HG02943 (cell line): ENCODE measurements around the gene ASB14.
"Not testable (repeated sequence)": the region's sequence is repeated elsewhere in the genome, so short reads cannot be mapped to it uniquely, and the experiment has no call there.

Experiments used
- ATAC-seq: cut with Tn5 transposase; IDR thresholded peaks from one replicate; pipeline ENCODE4 v1.9.1; 2021; ENCODE audit warnings: mild to moderate bottlenecking, low read depth, moderate library complexity; ENCODE audit not compliant: unreplicated experiment

The ASB14 gene

DNA sequence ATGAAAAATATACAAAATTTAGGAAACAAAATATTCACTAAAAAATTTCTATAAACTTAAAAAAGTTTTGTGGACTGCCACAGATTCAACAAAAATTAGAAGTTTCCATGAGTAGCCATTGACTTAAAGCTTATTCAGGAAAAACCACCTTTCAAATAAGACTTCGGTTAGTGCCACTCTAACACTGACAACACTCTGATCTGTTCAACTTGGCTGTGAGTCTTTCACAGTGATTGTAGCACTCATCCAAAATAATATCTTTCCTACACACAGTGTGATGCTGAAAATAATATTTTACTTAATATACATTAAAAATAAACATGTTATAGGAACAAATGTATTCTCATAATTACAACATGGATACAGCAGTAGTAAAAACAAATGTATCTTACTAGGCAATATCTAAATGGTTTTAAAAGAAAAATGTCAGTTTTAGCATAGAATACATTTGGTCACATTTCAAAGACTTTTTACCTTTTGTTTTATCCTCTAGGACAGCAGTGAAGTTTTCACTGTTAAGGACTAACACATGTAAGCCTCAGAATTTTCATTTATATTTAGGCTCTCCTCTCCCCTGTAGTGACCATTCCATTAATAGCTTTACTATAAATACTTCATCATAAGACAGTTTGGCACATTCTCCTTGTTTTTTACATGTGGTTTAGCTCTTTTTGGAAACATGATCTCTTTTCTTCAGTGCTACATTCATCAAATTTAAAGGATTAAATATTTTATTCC, at the start of gene ASB14:
Gene ASB14 (minus strand): TSS at position 527 of the 738 bp plus-strand sequence. CDS start 652 bp downstream, outside the sequence.
- no peak for ATAC-seq

DNA sequence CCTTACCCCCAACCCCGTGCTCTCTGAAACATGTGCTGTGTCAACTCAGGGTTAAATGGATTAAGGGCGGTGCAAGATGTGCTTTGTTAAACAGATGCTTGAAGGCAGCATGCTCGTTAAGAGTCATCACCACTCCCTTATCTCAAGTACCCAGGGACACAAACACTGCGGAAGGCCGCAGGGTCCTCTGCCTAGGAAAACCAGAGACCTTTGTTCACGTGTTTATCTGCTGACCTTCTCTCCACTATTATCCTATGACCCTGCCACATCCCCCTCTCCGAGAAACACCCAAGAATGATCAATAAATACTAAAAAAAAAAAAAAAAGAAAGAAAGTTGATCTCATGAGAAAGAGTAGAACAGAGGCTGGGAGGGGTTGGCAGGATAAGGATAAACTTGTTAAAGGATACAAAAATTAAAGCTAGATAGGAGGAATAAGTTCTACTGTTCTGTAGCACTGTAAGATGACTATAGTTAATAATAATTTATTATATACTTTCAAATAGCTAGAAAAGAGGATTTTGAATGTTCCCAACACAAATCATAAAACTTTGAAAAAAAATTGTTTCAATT, 46.7 kb upstream of the ASB14 start:
- ATAC-seq = not testable (repeated sequence)

DNA sequence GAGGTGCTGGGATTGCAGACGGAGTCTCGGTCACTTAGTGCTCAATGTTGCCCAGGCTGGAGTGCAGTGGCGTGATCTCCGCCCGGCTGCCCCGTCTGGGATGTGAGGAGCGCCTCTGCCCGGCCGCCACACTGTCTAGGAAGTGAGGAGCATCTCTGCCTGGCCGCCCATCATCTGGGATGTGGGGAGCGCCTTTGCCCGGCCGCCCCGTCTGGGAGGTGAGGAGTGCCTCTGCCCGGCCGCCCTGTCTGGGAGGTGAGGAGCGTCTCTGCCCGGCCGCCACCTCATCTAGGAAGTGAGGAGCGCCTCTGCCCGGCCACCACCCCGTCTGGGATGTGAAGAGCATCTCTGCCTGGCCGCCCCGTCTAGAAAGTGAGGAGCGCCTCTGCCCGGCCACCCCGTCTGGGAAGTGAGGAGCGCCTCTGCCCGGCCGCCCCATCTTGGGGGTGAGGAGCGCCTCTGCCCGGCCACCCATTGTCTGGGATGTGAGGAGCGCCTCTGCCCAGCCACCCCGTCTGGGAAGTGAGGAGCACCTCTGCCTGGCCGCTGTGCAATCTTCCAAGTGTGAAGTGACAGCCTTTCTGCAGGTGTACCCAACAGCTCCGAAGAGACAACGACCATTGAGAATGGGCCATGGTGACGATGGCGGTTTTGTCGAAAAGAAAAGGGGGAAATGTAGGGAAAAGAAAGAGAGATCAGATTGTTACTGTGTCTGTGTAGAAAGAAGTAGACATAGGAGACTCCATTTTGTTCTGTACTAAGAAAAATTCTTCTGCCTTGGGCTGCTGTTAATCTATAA, 46.0 kb upstream of the ASB14 start:
- ATAC-seq = not testable (repeated sequence)

DNA sequence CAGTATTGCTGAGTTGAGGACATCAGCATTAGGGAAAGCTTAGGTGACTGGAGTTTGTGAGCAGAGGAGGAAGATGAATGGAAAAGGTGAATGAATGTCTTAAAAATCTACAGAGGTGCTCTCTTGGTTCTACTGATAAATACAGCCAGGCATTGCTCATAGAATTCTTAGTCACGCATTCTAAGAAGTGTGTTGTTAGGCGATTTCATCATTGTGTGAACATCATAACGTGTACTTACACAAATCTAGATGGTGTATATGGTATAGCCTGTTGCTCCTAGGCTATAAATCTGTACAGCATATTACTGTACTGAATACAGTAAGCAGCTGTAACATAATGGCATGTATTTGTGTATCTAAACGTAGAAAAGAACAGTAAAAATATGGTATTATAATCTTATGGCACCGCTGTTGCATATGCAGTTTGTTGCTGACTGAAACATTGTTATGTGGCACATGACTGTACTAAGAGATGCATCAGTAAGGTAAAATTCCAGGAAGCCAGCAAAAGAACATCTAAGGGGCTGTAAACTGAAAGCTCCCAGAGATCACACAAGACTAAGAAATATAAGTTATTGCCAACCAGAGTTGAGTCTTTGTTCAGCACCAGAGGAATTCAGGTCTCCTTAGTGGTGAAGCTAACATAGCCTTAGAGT, 42.9 kb upstream of the ASB14 start:
- ATAC-seq = no peak

DNA sequence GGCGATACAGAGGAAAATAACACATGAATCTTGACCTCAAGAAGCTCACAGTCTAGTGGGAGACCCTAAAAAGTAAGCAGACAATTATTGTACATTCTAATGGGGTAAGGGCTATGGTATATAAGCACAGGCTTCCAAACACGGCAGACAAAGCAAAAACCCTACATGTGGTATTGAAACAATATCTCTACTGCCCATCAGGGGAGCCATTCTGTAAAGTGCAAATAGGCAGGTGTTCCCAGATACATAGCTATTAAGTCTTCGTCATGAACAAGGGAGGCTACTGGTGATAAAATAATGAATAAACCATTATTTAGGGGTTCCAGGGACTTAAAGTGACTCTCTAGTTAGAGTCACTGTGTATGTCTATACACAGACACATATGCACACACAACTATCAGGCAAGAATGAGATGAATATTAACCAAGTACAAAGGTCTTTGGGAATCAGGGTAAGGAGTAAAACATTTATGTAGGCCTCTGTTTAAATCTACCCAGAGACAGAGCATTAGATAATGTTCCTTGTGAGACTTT, 38.7 kb upstream of the ASB14 start:
- no peak for ATAC-seq

DNA sequence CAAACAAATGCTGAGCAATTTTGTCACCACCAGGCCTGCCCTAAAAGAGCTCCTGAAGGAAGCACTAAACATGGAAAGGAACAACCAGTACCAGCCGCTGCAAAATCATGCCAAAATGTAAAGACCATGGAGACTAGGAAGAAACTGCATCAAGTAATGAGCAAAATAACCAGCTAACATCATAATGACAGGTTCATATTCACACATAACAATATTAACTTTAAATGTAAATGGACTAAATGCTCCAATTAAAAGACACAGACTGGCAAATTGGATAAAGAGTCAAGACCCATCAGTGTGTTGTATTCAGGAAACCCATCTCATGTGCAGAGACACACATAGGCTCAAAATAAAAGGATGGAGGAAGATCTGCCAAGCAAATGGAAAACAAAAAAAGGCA, 34.0 kb upstream of the ASB14 start:
- ATAC-seq = not testable (repeated sequence)

DNA sequence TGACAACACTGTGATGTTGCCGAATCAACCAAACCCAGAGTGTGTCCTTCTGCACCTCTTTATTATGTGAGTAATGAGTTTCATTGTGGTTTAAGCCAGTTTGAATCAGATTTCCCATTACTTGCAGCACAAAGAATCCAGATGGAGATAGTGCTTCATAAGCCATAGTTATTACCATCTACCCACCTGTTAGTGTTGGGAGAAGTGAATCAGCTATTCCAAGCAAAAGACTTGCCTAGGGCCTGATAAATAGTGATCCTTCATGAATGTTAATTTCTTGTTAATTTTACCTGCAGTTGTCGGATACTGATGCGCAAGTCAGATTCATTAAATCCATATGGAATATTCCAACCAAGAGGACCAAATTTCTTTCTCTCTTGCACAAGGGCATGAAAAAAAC, 21.7 kb upstream of the ASB14 start:
- ATAC-seq = no peak

DNA sequence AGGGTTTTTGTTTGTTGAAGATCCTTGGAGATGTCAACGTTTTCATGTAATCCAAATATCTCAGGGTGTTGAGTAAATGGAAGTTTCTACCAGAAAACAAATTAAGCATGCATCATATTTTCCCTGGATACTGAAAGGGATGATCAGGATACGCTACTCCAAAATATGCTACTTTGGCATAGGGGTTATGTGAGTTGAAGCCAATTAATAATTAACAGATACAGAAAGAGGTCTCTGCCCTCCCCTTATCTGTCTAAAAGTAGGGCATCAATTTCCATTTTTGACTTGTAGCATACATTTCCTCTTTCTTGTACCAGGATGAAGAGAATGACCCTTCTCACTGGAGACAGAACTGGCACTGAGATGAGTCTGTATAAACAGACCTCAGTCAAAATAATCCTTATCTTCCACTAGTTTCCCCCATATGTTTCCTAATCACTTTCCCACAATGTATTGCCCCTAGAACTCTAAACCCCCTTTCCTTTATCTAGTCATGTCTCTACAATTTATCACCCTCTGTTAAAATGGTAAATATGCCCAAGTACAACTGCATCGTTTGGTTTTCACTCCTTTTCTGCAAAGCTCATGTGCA, 17.4 kb upstream of the ASB14 start:
- no peak for ATAC-seq

DNA sequence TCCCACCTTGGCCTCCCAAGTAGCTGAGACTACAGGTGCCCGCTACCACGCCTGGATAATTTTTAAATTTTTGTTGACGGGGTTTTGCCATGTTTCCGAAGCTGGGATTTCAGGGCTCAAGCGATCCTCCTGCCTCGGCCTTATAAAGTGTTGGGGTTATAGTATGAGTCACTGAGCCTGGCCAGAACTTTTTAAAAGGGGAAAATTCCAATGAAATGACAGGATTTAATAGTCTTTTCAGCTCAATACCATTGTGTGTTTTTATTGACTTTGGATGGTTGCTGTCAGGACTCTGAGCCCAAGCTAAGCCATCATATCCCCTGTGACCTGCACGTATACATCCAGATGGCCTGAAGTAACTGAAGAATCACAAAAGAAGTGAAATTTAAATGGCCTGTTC, 11.0 kb upstream of the ASB14 start:
- ATAC-seq = not testable (repeated sequence)

DNA sequence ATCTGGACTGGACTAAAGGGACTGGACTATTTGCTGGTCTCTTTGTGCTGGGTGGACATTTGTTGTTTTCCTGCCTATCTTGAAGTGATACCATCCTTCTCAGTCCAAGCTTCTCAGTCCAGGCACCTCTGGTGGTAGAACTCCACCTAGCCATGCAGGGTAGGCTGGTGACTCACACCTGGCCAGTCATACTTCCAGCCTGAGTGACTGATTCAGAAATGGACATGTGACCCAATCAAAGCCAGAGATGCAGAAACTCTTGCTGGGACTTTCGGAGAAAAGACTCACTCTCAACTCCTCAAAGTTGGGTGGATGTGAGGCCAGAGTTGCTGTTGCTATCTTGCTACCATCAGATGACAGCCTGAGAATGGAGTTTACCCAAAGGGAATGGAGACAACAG, 5.6 kb upstream of the ASB14 start:
- no peak for ATAC-seq

DNA sequence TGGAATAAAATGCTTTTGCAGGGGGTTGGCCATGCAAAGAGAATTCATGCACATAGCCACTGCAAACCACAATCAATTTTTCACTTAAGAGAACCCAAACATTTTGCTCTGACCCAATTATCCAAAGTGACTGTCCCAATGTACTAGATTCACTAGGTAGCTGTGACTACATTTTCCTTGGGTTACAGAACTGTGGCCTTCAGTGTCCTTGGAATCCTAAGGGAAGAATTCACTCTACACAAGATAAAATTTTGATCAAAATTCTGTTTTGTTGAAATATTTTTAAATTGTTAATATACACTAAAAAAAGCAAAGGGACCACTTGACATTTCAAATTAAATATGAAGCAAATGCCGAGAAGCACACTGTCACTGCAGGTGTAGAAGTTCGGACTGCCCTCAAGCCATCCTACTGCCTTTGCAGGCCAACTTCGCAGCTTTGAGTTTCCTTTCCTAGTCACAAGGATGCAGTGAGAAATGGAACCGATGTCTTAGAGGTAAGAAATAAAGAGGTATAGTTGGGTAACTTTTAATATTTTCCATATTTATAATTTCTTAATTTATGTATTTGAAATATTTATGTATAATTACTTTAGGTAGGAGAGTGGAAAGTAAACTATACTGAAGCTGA, 527 bp upstream of the ASB14 start:
- ATAC-seq = no peak

DNA sequence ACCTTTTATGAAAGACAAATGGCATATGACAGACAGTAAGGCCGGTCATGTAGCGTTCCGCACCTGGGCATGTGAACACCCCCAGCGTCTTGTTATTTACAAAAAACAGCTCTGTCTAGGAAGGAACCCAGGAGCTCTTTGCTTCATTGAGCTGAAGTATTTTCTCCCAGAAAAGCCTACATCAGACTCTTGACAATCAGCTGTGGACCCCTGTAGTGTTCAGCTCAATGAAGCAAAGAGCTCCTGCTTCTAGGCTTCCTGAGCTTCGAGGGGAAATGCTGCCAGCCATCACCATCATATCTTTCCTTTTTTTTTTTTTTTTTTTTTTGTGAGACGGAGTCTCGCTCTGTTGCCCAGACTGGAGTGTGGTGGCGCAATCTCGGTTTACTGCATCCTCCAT, 4.1 kb downstream of the ASB14 start:
- ATAC-seq = no peak

DNA sequence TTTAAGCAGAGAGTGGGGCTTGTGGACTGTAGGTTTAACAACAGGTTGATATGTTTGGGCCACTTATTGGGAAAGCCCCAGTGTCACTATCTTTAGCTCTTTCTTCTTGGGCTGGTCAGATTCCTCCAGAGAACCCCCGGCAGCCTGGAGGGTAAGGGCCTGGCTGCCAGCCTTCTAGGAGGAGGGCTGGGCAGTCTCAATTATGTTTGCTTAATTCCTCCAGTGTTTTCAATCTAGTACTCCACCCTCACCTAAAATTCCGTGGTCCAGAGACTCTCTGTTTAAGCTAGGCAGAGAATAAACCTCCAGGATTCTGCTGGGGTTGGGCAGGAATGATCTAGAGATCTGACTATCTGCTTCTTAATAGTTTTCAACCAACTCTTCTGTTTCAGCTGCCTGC, 5.3 kb downstream of the ASB14 start:
- no peak for ATAC-seq

DNA sequence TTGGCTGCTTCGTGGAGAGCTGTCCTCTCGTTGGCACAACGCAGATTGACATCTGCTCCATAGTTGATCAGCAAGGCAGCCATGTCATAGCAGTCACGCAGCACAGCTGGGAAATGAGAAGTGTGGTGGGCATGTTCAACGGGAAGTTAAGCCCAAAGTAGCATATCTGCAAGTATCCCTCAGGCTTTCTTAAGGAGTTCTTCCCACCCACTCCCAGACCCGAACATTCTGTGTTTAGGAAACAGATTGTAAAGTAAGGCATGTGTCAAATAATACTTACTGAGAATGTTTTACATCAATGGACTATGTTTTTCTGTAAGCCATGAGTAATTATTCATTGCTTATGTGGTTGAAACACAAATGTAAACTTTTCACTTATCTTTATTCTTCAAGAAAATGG, 9.2 kb downstream of the ASB14 start:
- no peak for ATAC-seq

DNA sequence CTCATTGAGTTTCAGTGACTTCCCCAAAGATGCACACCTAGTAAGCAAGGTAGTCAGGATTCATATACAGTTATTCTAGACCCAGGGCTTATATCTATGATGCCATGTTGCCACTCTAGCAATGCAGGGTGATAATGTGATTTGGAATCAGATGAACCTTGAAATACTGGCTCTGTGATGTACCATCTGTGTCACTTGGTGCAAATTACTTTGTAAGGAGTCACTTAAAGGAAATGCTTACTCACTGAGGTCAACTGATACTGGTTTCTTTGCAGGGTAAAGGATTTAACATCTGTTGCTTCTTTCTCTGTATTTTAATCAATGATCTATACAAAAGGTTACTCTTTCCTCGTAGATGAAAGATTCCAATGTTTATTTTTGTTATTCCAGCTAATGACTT, 10.8 kb downstream of the ASB14 start:
- no peak for ATAC-seq

DNA sequence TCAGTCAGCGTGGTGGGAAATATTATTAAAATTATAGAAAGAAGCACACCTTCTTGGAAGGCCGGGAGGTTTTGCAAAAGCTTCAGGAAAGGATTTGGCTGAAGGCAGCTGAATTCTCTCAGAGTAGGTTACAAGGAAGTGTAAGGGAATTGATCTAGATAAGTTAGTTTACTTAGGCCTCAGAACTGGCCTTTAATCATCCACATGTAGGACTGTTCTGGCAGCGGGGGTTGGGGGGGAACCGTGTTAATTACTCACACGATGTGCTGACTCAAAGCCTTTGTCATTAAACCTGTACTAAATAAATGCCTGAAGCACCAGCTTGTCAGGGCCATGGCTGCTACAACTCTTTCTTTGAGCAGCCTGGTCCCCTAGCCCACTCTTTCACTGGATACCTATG, 12.8 kb downstream of the ASB14 start:
- no peak for ATAC-seq

DNA sequence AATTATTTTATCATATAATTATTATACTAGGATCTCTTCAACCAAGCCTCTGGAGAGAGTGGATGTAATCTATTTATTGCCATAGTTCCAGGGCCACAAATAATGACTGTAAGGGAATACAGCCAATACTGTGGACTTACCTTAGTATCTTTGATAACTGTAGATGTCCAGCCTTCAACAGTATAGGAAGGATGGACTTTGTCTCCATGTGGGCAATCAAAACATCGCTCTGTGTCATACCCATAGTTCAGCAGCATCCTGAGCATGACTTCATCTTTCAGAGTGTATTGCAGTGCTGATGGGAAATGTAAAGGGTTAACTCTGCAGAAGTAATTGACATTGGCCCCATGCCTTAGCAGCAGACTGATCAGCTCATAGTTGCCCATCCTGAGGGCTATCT, 14.2 kb downstream of the ASB14 start:
- no peak for ATAC-seq

DNA sequence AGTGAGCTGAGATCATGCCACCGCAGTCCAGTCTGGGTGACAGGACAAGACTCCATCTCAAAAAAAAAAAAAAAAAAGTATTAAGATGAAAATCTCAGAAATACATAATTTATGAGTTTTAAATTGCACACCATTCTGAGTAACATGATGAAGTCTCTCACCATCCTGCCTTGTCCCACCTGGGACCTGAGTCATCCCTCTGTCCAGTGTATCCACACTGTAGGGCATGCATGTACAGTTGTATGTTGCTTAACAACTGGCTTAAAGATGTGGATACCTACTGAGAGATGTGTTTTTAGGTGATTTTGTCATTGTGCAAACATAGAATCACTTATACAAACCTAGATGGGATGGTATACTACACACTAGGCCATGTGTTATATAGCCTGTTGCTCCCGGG, 17.1 kb downstream of the ASB14 start:
- ATAC-seq = no peak

DNA sequence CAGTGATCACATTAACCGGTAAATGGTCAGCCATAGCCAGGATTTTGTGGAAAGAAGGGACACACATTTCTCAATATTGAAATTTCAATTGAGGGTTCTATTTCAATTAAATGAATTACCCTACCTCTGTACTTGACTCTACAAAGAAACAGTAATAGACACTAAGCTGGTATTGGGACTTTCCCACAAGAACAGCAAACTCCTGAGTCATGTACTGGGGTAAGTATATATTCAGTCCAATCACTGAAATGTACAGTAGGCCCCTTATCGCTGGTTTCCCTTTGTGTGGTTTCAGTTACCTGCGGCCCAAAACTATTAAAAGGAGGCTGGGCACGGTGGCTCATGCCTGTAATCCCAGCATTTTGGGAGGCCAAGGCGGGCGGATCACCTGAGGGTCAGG, 17.6 kb downstream of the ASB14 start:
- ATAC-seq = no peak

DNA sequence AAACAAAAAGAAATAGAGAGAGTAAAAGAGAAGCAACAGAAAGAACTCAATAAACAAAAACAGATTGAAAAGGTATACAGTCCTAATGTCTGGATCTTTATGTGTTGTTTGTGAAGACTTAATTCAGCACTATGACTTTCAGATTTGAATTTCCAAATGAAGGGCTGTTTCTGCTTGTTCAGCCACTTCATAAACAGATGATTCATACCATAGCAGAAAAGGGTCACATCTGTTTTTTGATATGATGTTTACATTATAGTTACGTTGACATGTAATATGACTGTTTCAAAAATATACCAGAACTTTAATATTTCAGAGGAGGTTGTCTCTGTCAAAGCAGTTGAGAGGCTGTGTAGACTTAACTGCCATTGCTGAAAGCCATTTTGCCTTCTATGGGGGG, 24.1 kb downstream of the ASB14 start:
- no peak for ATAC-seq
